ENCODE data around the gene IFNA17. TPM values are rescaled to one million over a fixed set of nuclear protein-coding genes. Genes with fewer than 3 reads are reported as not detected.
"Not testable (repeated sequence)": the region's sequence is repeated elsewhere in the genome, so short reads cannot be mapped to it uniquely, and the experiment has no call there.

The IFNA17 gene
- total RNA-seq, 1 donor from 2014 or later: not detected

- H3K4me3 Mint-ChIP-seq; DNase-seq (ENCODE audit: extremely low spot score, unreplicated experiment); H3K27ac Mint-ChIP-seq; H3K4me1 Mint-ChIP-seq (ENCODE audit: unreplicated experiment); H3K9me3 Mint-ChIP-seq; H3K36me3 Mint-ChIP-seq: not testable (repeated sequence)
- TF ChIP-seq, protein P1, sequence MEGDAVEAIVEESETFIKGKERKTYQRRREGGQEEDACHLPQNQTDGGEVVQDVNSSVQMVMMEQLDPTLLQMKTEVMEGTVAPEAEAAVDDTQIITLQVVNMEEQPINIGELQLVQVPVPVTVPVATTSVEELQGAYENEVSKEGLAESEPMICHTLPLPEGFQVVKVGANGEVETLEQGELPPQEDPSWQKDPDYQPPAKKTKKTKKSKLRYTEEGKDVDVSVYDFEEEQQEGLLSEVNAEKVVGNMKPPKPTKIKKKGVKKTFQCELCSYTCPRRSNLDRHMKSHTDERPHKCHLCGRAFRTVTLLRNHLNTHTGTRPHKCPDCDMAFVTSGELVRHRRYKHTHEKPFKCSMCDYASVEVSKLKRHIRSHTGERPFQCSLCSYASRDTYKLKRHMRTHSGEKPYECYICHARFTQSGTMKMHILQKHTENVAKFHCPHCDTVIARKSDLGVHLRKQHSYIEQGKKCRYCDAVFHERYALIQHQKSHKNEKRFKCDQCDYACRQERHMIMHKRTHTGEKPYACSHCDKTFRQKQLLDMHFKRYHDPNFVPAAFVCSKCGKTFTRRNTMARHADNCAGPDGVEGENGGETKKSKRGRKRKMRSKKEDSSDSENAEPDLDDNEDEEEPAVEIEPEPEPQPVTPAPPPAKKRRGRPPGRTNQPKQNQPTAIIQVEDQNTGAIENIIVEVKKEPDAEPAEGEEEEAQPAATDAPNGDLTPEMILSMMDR (conservative IDR thresholded peaks at IDR 0.05): peak; percentile 57
- H3K27me3 Mint-ChIP-seq: peaks cover 11% of the 10 kb centered on the region
Measured at GRCh38 chr9:21213411-21214326, 14.4 kb downstream of the IFNA17 start.

GRCh38 chr9:21212160-21212559 is 15.9 kb downstream of the IFNA17 start:
- H3K36me3 Mint-ChIP-seq; H3K27ac Mint-ChIP-seq; H3K9me3 Mint-ChIP-seq; H3K4me1 Mint-ChIP-seq (ENCODE audit: unreplicated experiment); H3K4me3 Mint-ChIP-seq: not testable (repeated sequence)
- H3K27me3 Mint-ChIP-seq: peaks cover 11% of the 10 kb centered on the region
- DNase-seq (ENCODE audit: extremely low spot score, unreplicated experiment): peak; percentile 62

GRCh38 chr9:21210782-21211181 is 17.2 kb downstream of the IFNA17 start:
- H3K9me3 Mint-ChIP-seq; H3K36me3 Mint-ChIP-seq; DNase-seq (ENCODE audit: extremely low spot score, unreplicated experiment); H3K4me1 Mint-ChIP-seq (ENCODE audit: unreplicated experiment); H3K4me3 Mint-ChIP-seq; H3K27ac Mint-ChIP-seq; H3K27me3 Mint-ChIP-seq: not testable (repeated sequence)

- Mint-ChIP-seq H3K4me1 (ENCODE audit: unreplicated experiment) (no peaks in the 10 kb centered on the region), H3K27me3 (peaks cover 3% of the 10 kb centered on the region), H3K27ac (no peak overlapping the region), H3K36me3 (no peaks in the 10 kb centered on the region), H3K9me3 (no peaks in the 10 kb centered on the region), H3K4me3 (no peak overlapping the region)
- TF ChIP-seq, protein P1 (conservative IDR thresholded peaks at IDR 0.05): no peak
- no peak for DNase-seq (ENCODE audit: extremely low spot score, unreplicated experiment)
Measured at GRCh38 chr9:21210311-21210710, 17.7 kb downstream of the IFNA17 start.

GRCh38 chr9:21207043-21207442 is 21.0 kb downstream of the IFNA17 start, which contains the start of gene IFNA10:
Gene IFNA10 (minus strand): TSS chr9:21207143. CDS start chr9:21207097, 46 bp downstream.
- H3K9me3 Mint-ChIP-seq; DNase-seq (ENCODE audit: extremely low spot score, unreplicated experiment); H3K27me3 Mint-ChIP-seq; H3K36me3 Mint-ChIP-seq; H3K27ac Mint-ChIP-seq; H3K4me1 Mint-ChIP-seq (ENCODE audit: unreplicated experiment); H3K4me3 Mint-ChIP-seq: not testable (repeated sequence)

DNA sequence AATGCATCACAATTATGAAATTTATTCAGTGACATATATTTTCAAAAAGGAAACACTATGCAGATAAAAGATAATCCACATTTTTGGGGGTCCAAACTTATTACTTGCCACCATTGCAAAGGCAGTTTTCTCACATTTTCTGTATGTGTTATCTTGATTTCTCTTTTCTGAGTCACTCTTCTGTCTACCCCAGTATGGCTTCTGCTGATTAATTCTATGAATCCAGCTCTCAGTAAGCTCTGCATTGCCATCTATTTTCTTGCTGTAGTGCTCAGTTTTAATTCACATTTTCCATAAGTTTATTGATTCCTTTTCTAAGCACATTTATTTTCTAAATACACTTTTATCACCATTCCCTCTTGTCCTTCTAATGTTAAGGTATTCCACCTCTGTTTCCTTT is 22.8 kb downstream of the IFNA17 start:
- Mint-ChIP-seq H3K36me3 (no peaks in the 10 kb centered on the region), H3K27me3 (peaks cover 11% of the 10 kb centered on the region), H3K9me3 (no peaks in the 10 kb centered on the region), H3K4me3 (no peak overlapping the region), H3K4me1 (ENCODE audit: unreplicated experiment) (no peaks in the 10 kb centered on the region), H3K27ac (no peak overlapping the region)
- TF ChIP-seq, protein P1 (conservative IDR thresholded peaks at IDR 0.05): no peak
- DNase-seq (ENCODE audit: extremely low spot score, unreplicated experiment): no peak

GRCh38 chr9:21202105-21202504 is 25.9 kb downstream of the IFNA17 start, which contains the start of gene IFNA7:
Gene IFNA7 (minus strand): TSS chr9:21202205. CDS start chr9:21202165, 40 bp downstream.
- not testable (repeated sequence) for H3K36me3 Mint-ChIP-seq; H3K9me3 Mint-ChIP-seq; H3K4me1 Mint-ChIP-seq (ENCODE audit: unreplicated experiment); H3K27ac Mint-ChIP-seq; H3K4me3 Mint-ChIP-seq; DNase-seq (ENCODE audit: extremely low spot score, unreplicated experiment)
- peaks cover 11% of the 10 kb centered on the region for H3K27me3 Mint-ChIP-seq

Data from type B pancreatic cell (in vitro differentiated cells).